ENCODE data around the gene FKBP10.

The FKBP10 gene

DNA sequence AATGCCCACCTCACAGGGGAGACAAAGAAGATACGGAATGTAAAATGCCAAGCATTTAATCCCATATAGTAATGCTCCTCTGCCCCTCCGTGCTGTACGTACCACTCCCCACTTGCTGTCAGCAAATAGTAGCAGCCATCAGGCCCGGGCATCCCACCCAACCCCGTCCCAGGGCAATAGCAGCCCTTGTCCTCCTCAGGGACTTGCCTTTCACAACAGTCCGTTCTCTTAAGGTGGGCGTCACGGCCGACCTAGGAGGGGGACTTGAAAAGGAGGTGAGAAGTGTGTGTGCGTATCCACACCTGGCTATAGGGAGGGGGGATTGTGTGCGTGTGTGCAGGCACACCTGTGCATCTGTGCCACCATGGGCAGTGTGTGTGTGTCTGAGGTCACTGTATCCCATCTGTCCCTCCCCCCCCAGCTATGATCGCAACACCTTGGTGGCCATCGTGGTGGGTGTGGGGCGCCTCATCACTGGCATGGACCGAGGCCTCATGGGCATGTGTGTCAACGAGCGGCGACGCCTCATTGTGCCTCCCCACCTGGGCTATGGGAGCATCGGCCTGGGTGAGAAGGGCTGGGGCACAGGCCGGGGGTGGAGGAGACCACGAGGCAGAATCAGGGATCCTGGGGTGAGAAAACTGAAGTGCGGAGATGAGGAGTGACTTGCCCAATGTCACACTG is 4.0 kb downstream of the FKBP10 start:
- TF ChIP-seq, protein P1, sequence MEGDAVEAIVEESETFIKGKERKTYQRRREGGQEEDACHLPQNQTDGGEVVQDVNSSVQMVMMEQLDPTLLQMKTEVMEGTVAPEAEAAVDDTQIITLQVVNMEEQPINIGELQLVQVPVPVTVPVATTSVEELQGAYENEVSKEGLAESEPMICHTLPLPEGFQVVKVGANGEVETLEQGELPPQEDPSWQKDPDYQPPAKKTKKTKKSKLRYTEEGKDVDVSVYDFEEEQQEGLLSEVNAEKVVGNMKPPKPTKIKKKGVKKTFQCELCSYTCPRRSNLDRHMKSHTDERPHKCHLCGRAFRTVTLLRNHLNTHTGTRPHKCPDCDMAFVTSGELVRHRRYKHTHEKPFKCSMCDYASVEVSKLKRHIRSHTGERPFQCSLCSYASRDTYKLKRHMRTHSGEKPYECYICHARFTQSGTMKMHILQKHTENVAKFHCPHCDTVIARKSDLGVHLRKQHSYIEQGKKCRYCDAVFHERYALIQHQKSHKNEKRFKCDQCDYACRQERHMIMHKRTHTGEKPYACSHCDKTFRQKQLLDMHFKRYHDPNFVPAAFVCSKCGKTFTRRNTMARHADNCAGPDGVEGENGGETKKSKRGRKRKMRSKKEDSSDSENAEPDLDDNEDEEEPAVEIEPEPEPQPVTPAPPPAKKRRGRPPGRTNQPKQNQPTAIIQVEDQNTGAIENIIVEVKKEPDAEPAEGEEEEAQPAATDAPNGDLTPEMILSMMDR (IDR thresholded peaks at IDR 0.05; ENCODE audit: low read length) = no peak
- TF ChIP-seq EZH2phosphoT487 (IDR thresholded peaks at IDR 0.05; ENCODE audit: low read length) (no peak), EZH2 (optimal IDR thresholded peaks at IDR 0.05; ENCODE audit: low read depth, low read length) (no peak)
- no peaks in the 10 kb centered on the region for H3K79me2 ChIP-seq (ENCODE audit: low read length)

DNA sequence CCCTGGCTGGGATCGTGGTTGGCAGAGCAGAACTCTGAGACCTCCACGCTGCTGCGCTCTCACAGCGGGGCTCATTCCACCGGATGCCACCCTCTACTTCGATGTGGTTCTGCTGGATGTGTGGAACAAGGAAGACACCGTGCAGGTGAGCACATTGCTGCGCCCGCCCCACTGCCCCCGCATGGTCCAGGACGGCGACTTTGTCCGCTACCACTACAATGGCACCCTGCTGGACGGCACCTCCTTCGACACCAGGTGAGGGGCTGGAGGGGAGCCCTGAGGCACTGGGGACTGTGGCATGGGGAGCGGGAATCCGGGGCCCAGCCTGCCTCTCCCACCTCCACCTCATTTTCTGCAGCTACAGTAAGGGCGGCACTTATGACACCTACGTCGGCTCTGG is 5.2 kb downstream of the FKBP10 start:
- Histone ChIP-seq H3K4me2 (ENCODE audit: low read depth, low read length) (no peak overlapping the region), H3K4me3 (ENCODE audit: low read length) (no peak overlapping the region), H3K9me3 (replicated peaks; ENCODE audit: insufficient read depth, low read length) (no peaks in the 10 kb centered on the region), H3K27ac (ENCODE audit: low read length) (no peak overlapping the region), H3K9me2 (replicated peaks; ENCODE audit: insufficient read depth, low read length) (no peaks in the 10 kb centered on the region), H3K4me1 (ENCODE audit: low read length) (no peaks in the 10 kb centered on the region), H3K27me3 (replicated peaks; ENCODE audit: insufficient read depth, low read length) (peaks cover 9% of the 10 kb centered on the region), H3K79me2 (ENCODE audit: low read length) (no peaks in the 10 kb centered on the region), H3K9ac (ENCODE audit: low read length) (no peak overlapping the region), H2AFZ (ENCODE audit: low read length) (no peak overlapping the region), H3K36me3 (replicated peaks; ENCODE audit: insufficient read depth, low read length) (no peaks in the 10 kb centered on the region), H4K20me1 (ENCODE audit: insufficient read depth, low read length) (no peaks in the 10 kb centered on the region), H3F3A (ENCODE audit: insufficient read depth, low read length) (no peaks in the 10 kb centered on the region)
- no peak for DNase-seq
- TF ChIP-seq EZH2 (optimal IDR thresholded peaks at IDR 0.05; ENCODE audit: low read depth, low read length) (no peak), EZH2phosphoT487 (IDR thresholded peaks at IDR 0.05; ENCODE audit: low read length) (no peak)
- TF ChIP-seq, protein P1 (IDR thresholded peaks at IDR 0.05; ENCODE audit: low read length) = no peak

More for the DNA sequence above, 4.0 kb downstream of the FKBP10 start:
- no peak for DNase-seq
- no peaks in the 10 kb centered on the region for H3K36me3 ChIP-seq (replicated peaks; ENCODE audit: insufficient read depth, low read length)
- H3K4me3 ChIP-seq (ENCODE audit: low read length) = no peak overlapping the region
- no peak overlapping the region for H3K27ac ChIP-seq (ENCODE audit: low read length)
- H3K4me1 ChIP-seq (ENCODE audit: low read length) = 0 out of 2 replicates have a peak, but pooled peaks cover 7% of the 10 kb centered on the region
- H3K9me2 ChIP-seq (replicated peaks; ENCODE audit: insufficient read depth, low read length) = no peaks in the 10 kb centered on the region
- no peak overlapping the region for H3K9ac ChIP-seq (ENCODE audit: low read length)
- peaks cover 13% of the 10 kb centered on the region for H3K27me3 ChIP-seq (replicated peaks; ENCODE audit: insufficient read depth, low read length)
- no peaks in the 10 kb centered on the region; the same call in 1 of the 2 replicates for H3F3A ChIP-seq (ENCODE audit: insufficient read depth, low read length)
- H4K20me1 ChIP-seq (ENCODE audit: insufficient read depth, low read length) = no peaks in the 10 kb centered on the region
- H3K4me2 ChIP-seq (ENCODE audit: low read depth, low read length) = no peak overlapping the region
- H3K9me3 ChIP-seq (replicated peaks; ENCODE audit: insufficient read depth, low read length) = no peaks in the 10 kb centered on the region
- no peak overlapping the region for H2AFZ ChIP-seq (ENCODE audit: low read length)

DNA sequence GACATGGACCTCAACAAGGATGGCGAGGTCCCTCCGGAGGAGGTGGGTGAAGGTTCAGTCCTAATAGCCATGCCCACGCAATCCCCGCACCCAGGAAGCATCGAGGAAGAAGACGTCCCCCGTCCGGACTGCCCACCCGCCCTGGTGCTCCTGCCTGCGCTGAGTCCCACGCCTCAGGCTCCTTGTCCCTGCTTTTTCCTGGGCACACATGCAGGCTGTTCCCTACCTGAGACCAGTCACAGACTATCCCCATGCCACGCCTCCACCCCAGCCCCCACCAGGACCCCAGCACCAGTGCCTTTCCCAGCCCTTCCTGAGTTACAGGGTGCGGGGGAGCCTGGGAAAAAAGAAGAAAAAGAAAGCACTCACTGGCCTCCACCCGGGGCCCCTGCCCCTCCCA is 9.0 kb downstream of the FKBP10 start:
- DNase-seq = no peak
- H3K27me3 ChIP-seq (replicated peaks; ENCODE audit: insufficient read depth, low read length) = peaks cover 9% of the 10 kb centered on the region
- H3K9me3 ChIP-seq (replicated peaks; ENCODE audit: insufficient read depth, low read length) = no peaks in the 10 kb centered on the region
- H3K9ac ChIP-seq (ENCODE audit: low read length) = no peak overlapping the region
- TF ChIP-seq EZH2 (optimal IDR thresholded peaks at IDR 0.05; ENCODE audit: low read depth, low read length) (no peak), EZH2phosphoT487 (IDR thresholded peaks at IDR 0.05; ENCODE audit: low read length) (no peak)
- TF ChIP-seq, protein P1 (IDR thresholded peaks at IDR 0.05; ENCODE audit: low read length) = no peak
- H3K79me2 ChIP-seq (ENCODE audit: low read length) = no peaks in the 10 kb centered on the region
- H3K4me2 ChIP-seq (ENCODE audit: low read depth, low read length) = no peak overlapping the region
- no peaks in the 10 kb centered on the region for H3K4me1 ChIP-seq (ENCODE audit: low read length)
- no peaks in the 10 kb centered on the region for H3F3A ChIP-seq (ENCODE audit: insufficient read depth, low read length)
- H4K20me1 ChIP-seq (ENCODE audit: insufficient read depth, low read length) = no peaks in the 10 kb centered on the region
- H2AFZ ChIP-seq (ENCODE audit: low read length) = no peak overlapping the region
- H3K27ac ChIP-seq (ENCODE audit: low read length) = no peak overlapping the region
- no peaks in the 10 kb centered on the region for H3K9me2 ChIP-seq (replicated peaks; ENCODE audit: insufficient read depth, low read length)
- H3K36me3 ChIP-seq (replicated peaks; ENCODE audit: insufficient read depth, low read length) = no peaks in the 10 kb centered on the region
- H3K4me3 ChIP-seq (ENCODE audit: low read length) = no peak overlapping the region
